VCaP (cell line): ENCODE measurements around the gene PNMA8C.
"Not testable (repeated sequence)": the region's sequence is repeated elsewhere in the genome, so short reads cannot be mapped to it uniquely, and the experiment has no call there.

ENCODE experiments used
- H3K27ac ChIP-seq: fragments of 450-650 bp; 2 replicates; pipeline ENCODE4 v1.5.1; 2017
- CTCF ChIP-seq: fragments of 450-650 bp; conservative IDR thresholded peaks from 2 replicates; pipeline ENCODE4 v1.5.1; 2017; ENCODE audit warnings: mild to moderate bottlenecking, moderate library complexity

PNMA8C gene

GRCh38 chr19:46447006-46447405, 18.3 kb upstream of the PNMA8C start:
- TF ChIP-seq CTCF: no peak
- H3K27ac ChIP-seq: no peak overlapping the region

DNA sequence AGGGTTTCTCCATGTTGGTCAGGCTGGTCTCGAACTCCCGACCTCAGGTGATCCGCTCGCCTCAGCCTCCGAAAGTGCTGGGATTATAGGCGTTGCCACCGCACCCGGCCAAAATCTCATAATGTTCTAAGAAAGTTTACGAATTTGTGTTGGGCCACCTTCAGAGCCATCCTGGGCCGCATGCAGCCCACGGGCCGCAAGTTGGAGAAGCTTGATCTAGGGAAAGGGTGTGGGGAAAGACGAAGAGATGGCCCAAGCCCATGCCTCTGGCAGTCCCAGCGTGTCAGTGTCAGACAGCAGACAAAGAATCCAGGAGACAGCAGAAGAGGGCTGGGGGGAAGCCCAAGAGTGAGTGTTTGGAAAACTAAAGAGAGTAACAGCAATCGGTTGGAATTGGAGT, 17.3 kb upstream of the PNMA8C start:
- no peak overlapping the region for H3K27ac ChIP-seq
- TF ChIP-seq CTCF: no peak

DNA sequence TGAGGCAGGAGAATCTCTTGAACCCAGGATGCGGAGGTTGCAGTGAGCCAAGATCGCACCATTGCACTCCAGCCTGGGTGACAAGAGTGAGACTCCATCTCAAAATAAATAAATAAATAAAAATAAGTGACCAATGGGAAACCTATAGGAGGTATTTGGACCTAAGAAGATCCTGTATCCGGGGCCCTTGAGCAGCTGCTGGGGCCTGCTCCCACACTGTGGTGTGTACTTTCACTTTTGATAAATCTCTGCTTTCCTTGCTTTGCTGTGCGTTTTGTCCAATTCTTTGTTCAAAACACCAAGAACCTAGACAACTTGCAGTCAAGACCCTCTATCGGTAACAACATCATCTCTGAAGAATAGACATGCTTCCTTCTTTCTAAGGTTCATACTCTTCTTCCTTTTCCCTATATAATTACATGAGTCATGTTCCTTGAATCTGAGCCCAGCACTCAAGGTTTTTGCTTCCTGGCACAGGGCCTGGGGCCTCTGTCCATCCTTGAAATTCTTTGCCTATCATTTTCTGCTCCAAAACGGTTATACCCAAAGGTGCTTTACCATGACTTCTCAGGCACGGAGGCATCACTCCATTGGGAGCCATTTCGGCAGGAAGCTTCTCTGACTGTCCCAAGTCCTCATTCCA, 14.2 kb upstream of the PNMA8C start:
- peak overlapping the region; percentile 75 for H3K27ac ChIP-seq
- TF ChIP-seq CTCF: no peak

DNA sequence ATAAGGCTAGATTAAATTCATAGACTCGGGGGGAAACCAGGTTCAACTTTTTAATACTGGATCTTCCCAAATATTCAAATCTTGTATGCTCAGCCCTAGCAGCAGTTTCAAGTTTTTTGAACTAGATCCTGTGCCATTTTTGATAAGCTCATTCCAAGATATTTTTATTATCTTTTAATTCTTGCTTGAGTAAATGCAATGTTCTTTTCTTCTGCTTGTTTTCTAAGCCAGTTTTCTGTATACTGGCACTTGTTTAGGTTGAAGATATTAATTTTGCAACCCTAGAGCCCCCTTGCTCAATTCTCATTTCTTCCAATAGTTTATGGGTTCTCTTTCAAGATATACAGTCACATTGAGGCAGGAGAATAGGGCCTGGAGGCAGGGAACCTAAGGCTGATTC, 13.1 kb upstream of the PNMA8C start:
- TF ChIP-seq CTCF: no peak
- peak overlapping the region; percentile 75 for H3K27ac ChIP-seq

DNA sequence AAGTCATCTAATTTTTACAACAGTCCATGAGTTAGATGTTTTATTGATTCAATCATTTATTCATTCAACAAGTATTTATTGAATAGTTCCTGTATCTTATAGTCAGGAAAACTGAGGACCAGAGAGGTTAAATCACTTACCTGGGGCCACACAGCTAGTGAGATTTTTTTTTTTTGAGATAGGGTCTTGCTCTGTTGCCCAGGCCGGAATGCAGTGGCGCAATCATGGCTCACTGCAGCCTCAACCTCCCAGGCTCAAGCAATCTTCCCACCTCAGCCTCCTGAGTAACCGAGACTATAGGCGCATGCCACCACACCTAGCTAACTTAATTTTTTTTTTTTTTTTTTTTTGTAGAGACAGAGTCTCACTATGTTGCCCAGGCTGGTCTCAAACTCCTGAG, 7.0 kb upstream of the PNMA8C start:
- not testable (repeated sequence) for H3K27ac ChIP-seq

- TF ChIP-seq CTCF: no peak
- no peak overlapping the region for H3K27ac ChIP-seq
Observed at GRCh38 chr19:46435009-46435408, 6.3 kb upstream of the PNMA8C start.

DNA sequence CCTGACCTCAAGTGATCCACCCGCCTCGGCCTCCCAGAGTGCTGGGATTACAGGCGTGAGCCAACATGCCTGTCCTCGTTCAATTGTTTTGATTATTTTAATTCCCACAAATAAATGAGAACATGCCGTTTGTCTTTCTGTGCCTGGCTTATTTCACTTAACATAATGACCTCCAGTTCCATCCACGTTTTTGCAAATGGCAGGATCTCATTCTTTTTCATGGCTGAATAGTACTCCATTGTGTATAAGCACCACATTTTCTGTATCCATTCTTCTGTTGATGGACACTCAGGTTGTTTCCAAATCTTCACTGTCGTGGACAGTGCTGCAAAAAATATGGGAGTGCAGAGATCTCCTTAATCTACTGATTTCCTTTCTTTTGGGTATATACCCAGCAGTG, 4.7 kb upstream of the PNMA8C start:
- H3K27ac ChIP-seq: not testable (repeated sequence)

DNA sequence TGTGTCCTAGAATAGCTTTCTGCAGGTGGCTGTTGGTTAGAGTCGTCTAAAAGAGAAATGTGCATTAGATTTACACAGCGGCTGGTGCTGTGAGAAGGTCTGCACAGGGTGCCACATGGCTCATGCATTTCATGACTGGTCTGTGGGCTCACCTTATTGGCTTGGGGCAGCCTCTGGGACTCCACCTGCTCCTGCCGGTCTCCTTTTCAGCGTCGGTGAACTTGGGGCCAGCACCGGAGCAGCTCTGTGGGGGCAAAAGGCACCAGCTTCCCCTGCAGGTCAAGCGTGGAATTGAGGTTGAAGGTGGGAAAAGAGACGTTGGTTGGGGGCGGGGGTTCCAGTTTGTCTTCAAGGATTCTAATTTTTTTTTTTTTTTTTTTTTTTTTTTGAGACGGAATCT, 3.1 kb upstream of the PNMA8C start:
- no peak overlapping the region for H3K27ac ChIP-seq
- no peak for TF ChIP-seq CTCF

DNA sequence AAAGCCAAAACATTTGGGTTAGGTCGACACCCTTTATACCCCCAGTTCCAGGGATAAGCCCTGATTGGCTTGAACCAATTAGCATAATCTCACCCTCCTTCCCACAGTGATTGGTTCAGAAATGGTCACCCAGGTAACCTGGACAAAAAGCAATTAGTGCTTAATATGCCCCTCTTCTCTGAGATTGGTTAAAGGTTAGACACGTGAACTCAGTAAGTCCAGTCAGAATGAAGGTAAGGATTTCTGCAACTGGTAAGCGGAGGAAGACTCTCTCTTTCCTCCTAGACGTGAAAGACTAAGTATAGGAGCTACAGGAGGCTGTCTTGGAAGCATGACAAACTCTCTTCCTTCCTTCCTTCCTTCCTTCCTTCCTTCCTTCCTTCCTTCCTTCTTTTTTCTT, 1.3 kb upstream of the PNMA8C start:
- no peak overlapping the region for H3K27ac ChIP-seq
- no peak for TF ChIP-seq CTCF
